ENCODE measurements around the gene PLB1.

PLB1 gene

GRCh38 chr2:28452534-28453081 lies 43.3 kb upstream of the PLB1 start:
- Histone ChIP-seq H3K27me3 (ENCODE audit: control insufficient read depth, insufficient read depth, low read length) (no peaks in the 10 kb centered on the region), H3K9ac (ENCODE audit: low read length) (no peak overlapping the region), H3K9me3 (ENCODE audit: control insufficient read depth, low read length) (no peaks in the 10 kb centered on the region), H3K4me3 (ENCODE audit: low read length) (no peak overlapping the region), H3K4me1 (ENCODE audit: control insufficient read depth, insufficient read depth, low read length) (peaks cover 6% of the 10 kb centered on the region), H3K36me3 (ENCODE audit: control insufficient read depth, insufficient read depth, low read length) (no peaks in the 10 kb centered on the region)

- Histone ChIP-seq H3K4me3 (ENCODE audit: low read length) (no peak overlapping the region), H3K36me3 (ENCODE audit: control insufficient read depth, insufficient read depth, low read length) (no peaks in the 10 kb centered on the region), H3K27me3 (ENCODE audit: control insufficient read depth, insufficient read depth, low read length) (no peaks in the 10 kb centered on the region), H3K4me1 (ENCODE audit: control insufficient read depth, insufficient read depth, low read length) (peaks cover 6% of the 10 kb centered on the region), H3K9me3 (ENCODE audit: control insufficient read depth, low read length) (no peaks in the 10 kb centered on the region), H3K9ac (ENCODE audit: low read length) (no peak overlapping the region)
Observed at GRCh38 chr2:28453396-28453795, 42.5 kb upstream of the PLB1 start.

- Histone ChIP-seq H3K36me3 (ENCODE audit: control insufficient read depth, insufficient read depth, low read length) (no peaks in the 10 kb centered on the region), H3K9ac (ENCODE audit: low read length) (no peak overlapping the region), H3K9me3 (ENCODE audit: control insufficient read depth, low read length) (no peaks in the 10 kb centered on the region), H3K27me3 (ENCODE audit: control insufficient read depth, insufficient read depth, low read length) (no peaks in the 10 kb centered on the region), H3K4me3 (ENCODE audit: low read length) (no peak overlapping the region), H3K4me1 (ENCODE audit: control insufficient read depth, insufficient read depth, low read length) (peaks cover 6% of the 10 kb centered on the region)
Observed at GRCh38 chr2:28454016-28454930, 41.6 kb upstream of the PLB1 start.

GRCh38 chr2:28457237-28457636 lies 38.6 kb upstream of the PLB1 start:
- Histone ChIP-seq H3K4me3 (ENCODE audit: low read length) (no peak overlapping the region), H3K27me3 (ENCODE audit: control insufficient read depth, insufficient read depth, low read length) (no peaks in the 10 kb centered on the region), H3K9me3 (ENCODE audit: control insufficient read depth, low read length) (no peaks in the 10 kb centered on the region), H3K36me3 (ENCODE audit: control insufficient read depth, insufficient read depth, low read length) (no peaks in the 10 kb centered on the region), H3K4me1 (ENCODE audit: control insufficient read depth, insufficient read depth, low read length) (peaks cover 6% of the 10 kb centered on the region), H3K9ac (ENCODE audit: low read length) (no peak overlapping the region)

- H3K27me3 ChIP-seq (ENCODE audit: control insufficient read depth, insufficient read depth, low read length) = no peaks in the 10 kb centered on the region
- H3K4me3 ChIP-seq (ENCODE audit: low read length) = no peak overlapping the region
- H3K9me3 ChIP-seq (ENCODE audit: control insufficient read depth, low read length) = no peaks in the 10 kb centered on the region
- H3K4me1 ChIP-seq (ENCODE audit: control insufficient read depth, insufficient read depth, low read length) = no peaks in the 10 kb centered on the region
- H3K9ac ChIP-seq (ENCODE audit: low read length) = no peak overlapping the region
- no peaks in the 10 kb centered on the region for H3K36me3 ChIP-seq (ENCODE audit: control insufficient read depth, insufficient read depth, low read length)
Observed at GRCh38 chr2:28461056-28461455, 34.8 kb upstream of the PLB1 start.

- no peaks in the 10 kb centered on the region for H3K4me1 ChIP-seq (ENCODE audit: control insufficient read depth, insufficient read depth, low read length)
- H3K9me3 ChIP-seq (ENCODE audit: control insufficient read depth, low read length) = no peaks in the 10 kb centered on the region
- H3K4me3 ChIP-seq (ENCODE audit: low read length) = no peak overlapping the region
- no peaks in the 10 kb centered on the region for H3K27me3 ChIP-seq (ENCODE audit: control insufficient read depth, insufficient read depth, low read length)
- no peaks in the 10 kb centered on the region for H3K36me3 ChIP-seq (ENCODE audit: control insufficient read depth, insufficient read depth, low read length)
- H3K9ac ChIP-seq (ENCODE audit: low read length) = no peak overlapping the region
Observed at GRCh38 chr2:28462122-28462521, 33.7 kb upstream of the PLB1 start.

- no peaks in the 10 kb centered on the region for H3K27me3 ChIP-seq (ENCODE audit: control insufficient read depth, insufficient read depth, low read length)
- no peaks in the 10 kb centered on the region for H3K9me3 ChIP-seq (ENCODE audit: control insufficient read depth, low read length)
- H3K36me3 ChIP-seq (ENCODE audit: control insufficient read depth, insufficient read depth, low read length) = no peaks in the 10 kb centered on the region
- H3K4me3 ChIP-seq (ENCODE audit: low read length) = no peak overlapping the region
- no peak overlapping the region for H3K9ac ChIP-seq (ENCODE audit: low read length)
- H3K4me1 ChIP-seq (ENCODE audit: control insufficient read depth, insufficient read depth, low read length) = no peaks in the 10 kb centered on the region
Observed at GRCh38 chr2:28463211-28463816, 32.5 kb upstream of the PLB1 start.

- no peak overlapping the region for H3K4me3 ChIP-seq (ENCODE audit: low read length)
- H3K4me1 ChIP-seq (ENCODE audit: control insufficient read depth, insufficient read depth, low read length) = no peaks in the 10 kb centered on the region
Observed at GRCh38 chr2:28463893-28464292, 32.0 kb upstream of the PLB1 start.

GRCh38 chr2:28465148-28465885 lies 30.5 kb upstream of the PLB1 start:
- peaks cover 3% of the 10 kb centered on the region for H3K4me1 ChIP-seq (ENCODE audit: control insufficient read depth, insufficient read depth, low read length)
- H3K4me3 ChIP-seq (ENCODE audit: low read length) = no peak overlapping the region
- H3K36me3 ChIP-seq (ENCODE audit: control insufficient read depth, insufficient read depth, low read length) = no peaks in the 10 kb centered on the region
- H3K27me3 ChIP-seq (ENCODE audit: control insufficient read depth, insufficient read depth, low read length) = no peaks in the 10 kb centered on the region
- H3K9me3 ChIP-seq (ENCODE audit: control insufficient read depth, low read length) = no peaks in the 10 kb centered on the region
- H3K9ac ChIP-seq (ENCODE audit: low read length) = no peak overlapping the region

More at GRCh38 chr2:28463893-28464292, 32.0 kb upstream of the PLB1 start:
- no peak overlapping the region for H3K9ac ChIP-seq (ENCODE audit: low read length)
- no peaks in the 10 kb centered on the region for H3K27me3 ChIP-seq (ENCODE audit: control insufficient read depth, insufficient read depth, low read length)
- H3K9me3 ChIP-seq (ENCODE audit: control insufficient read depth, low read length) = no peaks in the 10 kb centered on the region
- no peaks in the 10 kb centered on the region for H3K36me3 ChIP-seq (ENCODE audit: control insufficient read depth, insufficient read depth, low read length)

- H3K36me3 ChIP-seq (ENCODE audit: control insufficient read depth, insufficient read depth, low read length) = no peaks in the 10 kb centered on the region
- no peak overlapping the region for H3K4me3 ChIP-seq (ENCODE audit: low read length)
- H3K4me1 ChIP-seq (ENCODE audit: control insufficient read depth, insufficient read depth, low read length) = peaks cover 4% of the 10 kb centered on the region
- no peaks in the 10 kb centered on the region for H3K9me3 ChIP-seq (ENCODE audit: control insufficient read depth, low read length)
- H3K27me3 ChIP-seq (ENCODE audit: control insufficient read depth, insufficient read depth, low read length) = no peaks in the 10 kb centered on the region
- H3K9ac ChIP-seq (ENCODE audit: low read length) = no peak overlapping the region
Observed at GRCh38 chr2:28469304-28469703, 26.6 kb upstream of the PLB1 start.

- Histone ChIP-seq H3K9ac (ENCODE audit: low read length) (no peak overlapping the region), H3K27me3 (ENCODE audit: control insufficient read depth, insufficient read depth, low read length) (no peaks in the 10 kb centered on the region), H3K36me3 (ENCODE audit: control insufficient read depth, insufficient read depth, low read length) (no peaks in the 10 kb centered on the region), H3K4me3 (ENCODE audit: low read length) (no peak overlapping the region), H3K4me1 (ENCODE audit: control insufficient read depth, insufficient read depth, low read length) (peaks cover 4% of the 10 kb centered on the region), H3K9me3 (ENCODE audit: control insufficient read depth, low read length) (no peaks in the 10 kb centered on the region)
Observed at GRCh38 chr2:28469947-28470535, 25.8 kb upstream of the PLB1 start.

All from mucosa of stomach (tissue), 1 donor.